PC-3 (cell line): ENCODE measurements around the gene ZXDA.

Source experiments
- EZH2phosphoT487 ChIP-seq: fragments of 300-600 bp; sonication (generic); IDR thresholded peaks from 2 replicates; pipeline ENCODE4 v1.6.1; 2018; ENCODE audit warnings: mild to moderate bottlenecking, antibody characterized with exemption, low read length, borderline replicate concordance
- TF ChIP-seq, protein P1 (sequence below): fragments of 300-600 bp; sonication (generic); conservative IDR thresholded peaks from 2 replicates; pipeline ENCODE4 v1.5.1; 2017; ENCODE audit warnings: antibody characterized with exemption, low read depth, mild to moderate bottlenecking, low read length

DNA sequence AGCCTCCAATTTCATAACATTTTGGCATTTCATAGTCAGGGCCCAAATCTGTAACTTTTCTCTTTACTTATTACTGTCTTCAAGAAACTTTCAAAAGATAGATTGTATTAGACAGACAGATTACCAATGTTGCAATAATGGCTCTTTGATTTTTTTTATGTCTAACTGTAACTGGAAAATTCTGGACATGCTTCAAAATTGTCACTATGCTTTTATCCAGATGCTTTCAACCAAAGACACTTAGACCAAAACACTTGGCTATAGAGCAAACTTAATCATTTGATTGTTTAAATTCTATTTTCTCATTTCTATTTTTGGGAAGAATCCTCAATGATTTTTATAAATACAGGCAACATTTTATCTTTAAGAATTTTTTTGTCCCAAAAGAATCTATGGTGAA lies 10.4 kb downstream of the ZXDA start:
- TF ChIP-seq, protein P1, sequence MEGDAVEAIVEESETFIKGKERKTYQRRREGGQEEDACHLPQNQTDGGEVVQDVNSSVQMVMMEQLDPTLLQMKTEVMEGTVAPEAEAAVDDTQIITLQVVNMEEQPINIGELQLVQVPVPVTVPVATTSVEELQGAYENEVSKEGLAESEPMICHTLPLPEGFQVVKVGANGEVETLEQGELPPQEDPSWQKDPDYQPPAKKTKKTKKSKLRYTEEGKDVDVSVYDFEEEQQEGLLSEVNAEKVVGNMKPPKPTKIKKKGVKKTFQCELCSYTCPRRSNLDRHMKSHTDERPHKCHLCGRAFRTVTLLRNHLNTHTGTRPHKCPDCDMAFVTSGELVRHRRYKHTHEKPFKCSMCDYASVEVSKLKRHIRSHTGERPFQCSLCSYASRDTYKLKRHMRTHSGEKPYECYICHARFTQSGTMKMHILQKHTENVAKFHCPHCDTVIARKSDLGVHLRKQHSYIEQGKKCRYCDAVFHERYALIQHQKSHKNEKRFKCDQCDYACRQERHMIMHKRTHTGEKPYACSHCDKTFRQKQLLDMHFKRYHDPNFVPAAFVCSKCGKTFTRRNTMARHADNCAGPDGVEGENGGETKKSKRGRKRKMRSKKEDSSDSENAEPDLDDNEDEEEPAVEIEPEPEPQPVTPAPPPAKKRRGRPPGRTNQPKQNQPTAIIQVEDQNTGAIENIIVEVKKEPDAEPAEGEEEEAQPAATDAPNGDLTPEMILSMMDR = no peak
- TF ChIP-seq EZH2phosphoT487 = no peak
